Upper lobe of left lung (tissue), 6 donors: ENCODE results near the gene ZC3H18. TPM values are rescaled to one million over a fixed set of nuclear protein-coding genes. Genes with fewer than 3 reads are reported as not detected.

Experiments
- ATAC-seq, 2 donors: fragments of 200-7000 bp; cut with Tn5 transposase; one replicate each; pipeline ENCODE4 v1.9.1; 2022; ENCODE audit warnings: mild to moderate bottlenecking in 2 of 2, moderate library complexity in 2 of 2; ENCODE audit not compliant: low FRiP score in 2 of 2
- DNase-seq, 2 donors: peaks; one replicate each; pipeline ENCODE4 v3.0.0-alpha.2; 2019 to 2020
- H3K27ac ChIP-seq, 4 donors: fragments of 200-600 bp; sonication (generic); one replicate each; pipeline ENCODE4 v1.5.1; 2016 to 2019
- H3K27me3 ChIP-seq, 4 donors: fragments of 200-600 bp; sonication (generic); one replicate each; pipeline ENCODE4 v1.5.1; 2017 to 2019
- H3K36me3 ChIP-seq, 4 donors: fragments of 200-600 bp; sonication (generic); one replicate each; pipeline ENCODE4 v1.5.1; 2016 to 2019
- H3K4me1 ChIP-seq, 4 donors: fragments of 200-600 bp; sonication (generic); one replicate each; pipeline ENCODE4 v1.5.1; 2018 to 2019
- H3K4me3 ChIP-seq, 4 donors: fragments of 200-600 bp; sonication (generic); one replicate each; pipeline ENCODE4 v1.5.1; 2017 to 2019; ENCODE audit warnings: mild to moderate bottlenecking in 2 of 4, moderate library complexity in 1 of 4
- H3K9me3 ChIP-seq, 4 donors: fragments of 200-600 bp; sonication (generic); one replicate each; pipeline ENCODE4 v1.5.1; 2018 to 2019
- CTCF ChIP-seq, 6 experiments: fragments of 450-650 bp in 4 of 6; fragments of 200-600 bp in 2 of 6; sonication (generic) in 2 of 6; IDR thresholded peaks; one replicate each; pipeline ENCODE4 v1.5.1; 2016 to 2019; ENCODE audit warnings: antibody characterized with exemption in 6 of 6
- EP300 ChIP-seq, 4 donors: sonication (generic); formaldehyde crosslinking; IDR thresholded peaks; one replicate each; pipeline ENCODE4 v1.5.1; 2017; ENCODE audit warnings: antibody characterized with exemption in 4 of 4, control low read depth in 2 of 4
- POLR2A ChIP-seq, 4 donors: fragments of 450-650 bp; IDR thresholded peaks; one replicate each; pipeline ENCODE4 v1.5.1; 2016 to 2017; ENCODE audit warnings: antibody characterized with exemption in 4 of 4, mild to moderate bottlenecking in 2 of 4
- POLR2AphosphoS5 ChIP-seq, 2 donors: sonication (generic); formaldehyde crosslinking; IDR thresholded peaks; one replicate each; pipeline ENCODE4 v1.5.1; 2017; ENCODE audit warnings: antibody characterized with exemption in 2 of 2
- WGBS, 2 donors: methylation state at CpG; one replicate each; pipeline ENCODE4 v1.1.5; 2017 to 2018; 5-methylcytosine and 5-hydroxymethylcytosine counted together
- total RNA-seq, 6 donors: library from RNA; depleted of rRNA in 4 of 6; stranded (reverse); fragments of >200 nt in 4 of 6; gene quantifications; one replicate each; pipeline versions ENCODE4 v1.1.0 to v1.2.1, GENCODE V29; 2016 to 2021
- donor health status: DM: no; HTN: no; CAD: no; lungs with moderate emphysema.
- donor health status: DM: no; HTN: yes; CAD: no; lungs with severe emphysema.

The ZC3H18 gene
- total RNA-seq, 6 donors from 2014 or later, result 22.0 to 74.4 (median 45.5) TPM

GRCh38 chr16:88633684-88634140 lies 63.5 kb downstream of the ZC3H18 start:
- H3K9me3 ChIP-seq, result no peaks in the 10 kb centered on the region
- H3K27me3 ChIP-seq, result peaks cover 0 to 6% (median 3%) of the 10 kb centered on the region in 4 donors
- peak; percentile 49 to 89 for DNase-seq
- WGBS, 2 donors, result 46 to 61% methylated on average over 7 to 23 of the region's 23 CpGs
- H3K4me3 ChIP-seq, result peak overlapping the region in 3 of 4 donors; percentile 41 to 49 (median 46)
- peaks cover 11 to 27% (median 20%) of the 10 kb centered on the region in 4 donors for H3K4me1 ChIP-seq
- peak overlapping the region; percentile 60 to 79 (median 64) for H3K27ac ChIP-seq
- peaks cover 12 to 46% (median 40%) of the 10 kb centered on the region in 4 donors for H3K36me3 ChIP-seq
- TF ChIP-seq POLR2A (IDR thresholded peaks at IDR 0.05) (no peak), CTCF (IDR thresholded peaks at IDR 0.05) (peak in 1 of 6 experiments; percentile 26)
- peak; percentile 2 to 37 for ATAC-seq

DNA sequence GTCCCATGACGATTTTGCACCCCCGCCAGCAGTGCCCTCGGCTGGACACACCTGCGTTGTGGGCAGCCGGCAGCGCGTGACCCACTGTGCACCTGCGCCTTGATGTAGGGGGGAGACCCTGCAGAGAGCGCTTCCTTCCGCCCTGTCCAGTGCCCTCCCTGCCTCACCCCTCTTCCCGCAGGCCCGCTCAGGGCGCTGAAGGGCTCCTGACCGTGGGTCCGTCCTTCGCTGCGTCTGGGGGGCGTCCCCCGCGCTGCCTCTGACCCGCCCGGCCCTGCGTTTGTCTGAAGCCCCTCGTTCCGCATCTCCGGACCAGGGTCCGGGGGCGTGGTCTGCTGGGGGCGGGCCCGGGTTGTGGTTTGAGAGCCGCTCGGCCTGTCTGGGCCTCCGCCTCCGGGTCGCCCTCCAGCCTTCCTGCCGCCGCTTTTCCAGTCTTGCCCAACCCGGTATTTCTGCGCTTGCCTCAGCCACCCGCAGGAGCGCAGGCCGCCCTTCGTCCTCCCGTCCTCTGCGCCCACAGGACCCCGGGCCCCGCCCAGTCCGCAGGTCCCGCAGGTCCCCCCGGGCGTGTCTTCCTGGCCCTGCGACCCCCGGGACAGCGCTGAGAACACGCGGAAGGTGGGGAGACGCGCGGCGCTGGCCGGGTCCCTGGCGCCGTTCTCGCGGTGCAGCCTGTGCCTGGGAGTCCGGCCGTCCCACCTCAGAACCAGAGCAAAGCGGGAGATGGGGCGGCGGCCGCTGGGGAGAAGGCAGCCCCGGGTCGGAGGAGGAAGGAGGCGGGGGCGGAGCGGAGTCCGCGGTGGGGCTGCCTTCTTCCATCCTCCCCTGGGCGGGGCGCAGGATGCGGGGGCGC lies 64.2 kb downstream of the ZC3H18 start:
- TF ChIP-seq POLR2A (IDR thresholded peaks at IDR 0.05) (peak in 1 of 4 donors; percentile 33), EP300 (IDR thresholded peaks at IDR 0.05) (no peak), CTCF (IDR thresholded peaks at IDR 0.05) (no peak), POLR2AphosphoS5 (IDR thresholded peaks at IDR 0.05) (no peak)

DNA sequence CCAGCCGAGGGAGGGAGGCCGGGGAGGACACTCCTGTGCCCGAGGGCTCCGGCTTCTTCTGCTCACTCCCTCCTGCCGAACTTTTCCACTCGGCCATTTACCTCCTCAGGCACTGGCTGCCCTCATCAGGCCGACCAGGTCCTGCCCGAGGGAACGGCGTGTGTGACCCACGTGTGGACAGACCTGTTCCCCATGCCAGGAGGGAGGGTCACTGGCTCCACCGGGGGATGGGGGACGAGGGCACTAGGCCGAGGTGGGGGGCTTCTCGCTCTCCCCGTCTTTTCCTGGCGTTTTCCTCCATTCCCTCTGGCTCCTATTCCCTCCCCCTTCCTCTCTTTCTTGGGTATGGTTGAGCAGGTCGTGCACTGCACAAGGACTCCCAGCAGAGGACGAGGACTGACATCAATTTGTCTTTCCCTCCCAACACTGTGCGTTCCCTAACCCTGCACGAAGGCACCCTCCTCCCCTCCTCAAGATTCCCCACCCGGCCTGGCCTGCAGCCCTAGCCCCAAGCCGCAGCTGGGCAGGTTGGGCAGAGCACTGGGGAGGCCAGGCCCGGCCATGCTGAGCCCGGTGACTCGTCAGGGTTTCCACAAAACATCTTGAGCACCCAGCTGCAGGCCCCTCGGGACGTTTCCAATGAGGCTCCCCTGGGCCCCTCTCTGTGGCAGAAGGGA lies 64.9 kb downstream of the ZC3H18 start:
- peaks cover 0 to 18% (median 9%) of the 10 kb centered on the region in 4 donors for H3K27me3 ChIP-seq
- ATAC-seq (no peak), DNase-seq (peak in 1 of 2 donors; percentile 68)
- peaks cover 11 to 39% (median 29%) of the 10 kb centered on the region in 4 donors for H3K4me1 ChIP-seq
- H3K27ac ChIP-seq, result peak overlapping the region in 3 of 4 donors; percentile 60 to 79 (median 64)
- peak overlapping the region in 3 of 4 donors; percentile 41 to 49 (median 46) for H3K4me3 ChIP-seq
- no peak for TF ChIP-seq POLR2AphosphoS5 (IDR thresholded peaks at IDR 0.05)
- no peak for TF ChIP-seq CTCF (IDR thresholded peaks at IDR 0.05)
- TF ChIP-seq EP300 (IDR thresholded peaks at IDR 0.05), result no peak
- no peak for TF ChIP-seq POLR2A (IDR thresholded peaks at IDR 0.05)
- 39 to 50% methylated on average over 23 to 28 of the region's 28 CpGs for WGBS, 2 donors
- peaks cover 3 to 34% (median 28%) of the 10 kb centered on the region in 4 donors for H3K36me3 ChIP-seq
- H3K9me3 ChIP-seq, result no peaks in the 10 kb centered on the region

More for the DNA sequence above, 64.2 kb downstream of the ZC3H18 start:
- peaks cover 0 to 12% (median 7%) of the 10 kb centered on the region in 4 donors for H3K27me3 ChIP-seq
- 18 to 25% methylated on average over 4 to 61 of the region's 82 CpGs for WGBS, 2 donors
- H3K27ac ChIP-seq, result peak overlapping the region; percentile 60 to 79 (median 64)
- H3K9me3 ChIP-seq, result no peaks in the 10 kb centered on the region
- ATAC-seq, result peak; percentile 19 to 74
- peak overlapping the region; percentile 25 to 49 (median 44) for H3K4me3 ChIP-seq
- DNase-seq, result peak; percentile 57 to 94
- H3K4me1 ChIP-seq, result peaks cover 11 to 33% (median 26%) of the 10 kb centered on the region in 4 donors
- peaks cover 10 to 42% (median 35%) of the 10 kb centered on the region in 4 donors for H3K36me3 ChIP-seq

DNA sequence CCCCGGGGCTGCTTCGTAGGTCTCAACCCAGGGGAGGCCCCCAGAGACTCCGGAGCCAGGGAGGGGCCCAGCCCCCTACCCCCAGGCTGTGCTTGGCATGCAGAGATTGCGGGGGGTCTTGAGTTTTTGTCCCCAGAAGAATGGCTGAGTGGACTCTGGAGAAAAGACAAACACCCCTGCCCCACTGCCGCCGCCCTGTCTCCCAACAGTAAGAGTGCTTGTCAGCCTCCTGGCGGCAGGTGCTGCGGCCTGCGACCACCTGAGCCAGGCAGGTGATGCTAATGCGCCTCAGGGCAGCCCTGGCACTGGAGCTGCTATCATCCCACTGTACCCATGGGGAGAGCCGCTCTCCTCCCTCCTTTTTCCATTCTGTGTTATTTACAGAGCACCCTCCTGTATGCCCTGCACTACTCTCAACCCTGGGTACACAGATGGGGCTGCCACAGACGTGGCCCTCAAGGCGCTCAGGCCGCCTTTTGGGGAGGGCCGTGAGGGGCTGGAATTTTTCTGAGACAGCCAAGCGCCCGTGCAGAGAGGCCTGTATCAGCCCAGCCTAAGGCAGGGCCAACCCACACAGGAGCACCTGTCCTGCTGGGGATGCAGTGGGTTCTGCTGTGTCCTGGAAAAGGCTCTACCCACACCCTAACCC lies 65.6 kb downstream of the ZC3H18 start:
- Histone ChIP-seq H3K27ac (no peak overlapping the region), H3K27me3 (peaks cover 0 to 18% (median 9%) of the 10 kb centered on the region in 4 donors), H3K4me3 (no peak overlapping the region), H3K36me3 (peaks cover 0 to 27% (median 21%) of the 10 kb centered on the region in 4 donors), H3K9me3 (no peaks in the 10 kb centered on the region), H3K4me1 (peaks cover 11 to 39% (median 29%) of the 10 kb centered on the region in 4 donors)
- TF ChIP-seq CTCF (IDR thresholded peaks at IDR 0.05), result no peak
- no peak for TF ChIP-seq POLR2A (IDR thresholded peaks at IDR 0.05)
- TF ChIP-seq EP300 (IDR thresholded peaks at IDR 0.05), result no peak
- no peak for TF ChIP-seq POLR2AphosphoS5 (IDR thresholded peaks at IDR 0.05)
- ATAC-seq (no peak), DNase-seq (peak in 1 of 2 donors; percentile 43)
- WGBS, 2 donors, result 87 to 93% methylated on average over 12 to 17 of the region's 17 CpGs
